NCI-H2029 (cell line): ENCODE measurements around the gene PRORP.
"Not testable (repeated sequence)": the region's sequence is repeated elsewhere in the genome, so short reads cannot be mapped to it uniquely, and the experiment has no call there.

Experiments
- DNase-seq: peaks from one replicate; lab custom pipeline; 2025; lab: John Stamatoyannopoulos, UW

Gene PRORP

DNA sequence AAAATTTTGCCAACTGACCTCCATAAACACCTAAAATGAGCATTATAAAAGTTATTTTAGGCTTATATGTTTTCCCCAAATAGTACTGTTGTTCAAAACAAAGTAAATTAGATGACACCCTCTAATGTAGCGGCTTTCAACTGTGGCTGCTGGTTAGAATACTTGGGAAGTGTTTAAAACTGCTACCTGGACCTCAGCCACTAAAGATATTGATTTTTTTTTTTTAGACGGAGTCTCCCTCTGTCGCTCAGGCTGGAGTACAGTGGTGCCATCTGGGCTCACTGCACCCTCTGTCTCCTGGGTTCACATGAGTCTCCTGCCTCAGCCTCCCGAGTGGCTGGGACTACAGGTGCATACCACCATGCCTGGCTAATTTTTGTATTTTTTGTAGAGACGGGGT lies 16.2 kb downstream of the PRORP start:
- peak; percentile 35 for DNase-seq

DNA sequence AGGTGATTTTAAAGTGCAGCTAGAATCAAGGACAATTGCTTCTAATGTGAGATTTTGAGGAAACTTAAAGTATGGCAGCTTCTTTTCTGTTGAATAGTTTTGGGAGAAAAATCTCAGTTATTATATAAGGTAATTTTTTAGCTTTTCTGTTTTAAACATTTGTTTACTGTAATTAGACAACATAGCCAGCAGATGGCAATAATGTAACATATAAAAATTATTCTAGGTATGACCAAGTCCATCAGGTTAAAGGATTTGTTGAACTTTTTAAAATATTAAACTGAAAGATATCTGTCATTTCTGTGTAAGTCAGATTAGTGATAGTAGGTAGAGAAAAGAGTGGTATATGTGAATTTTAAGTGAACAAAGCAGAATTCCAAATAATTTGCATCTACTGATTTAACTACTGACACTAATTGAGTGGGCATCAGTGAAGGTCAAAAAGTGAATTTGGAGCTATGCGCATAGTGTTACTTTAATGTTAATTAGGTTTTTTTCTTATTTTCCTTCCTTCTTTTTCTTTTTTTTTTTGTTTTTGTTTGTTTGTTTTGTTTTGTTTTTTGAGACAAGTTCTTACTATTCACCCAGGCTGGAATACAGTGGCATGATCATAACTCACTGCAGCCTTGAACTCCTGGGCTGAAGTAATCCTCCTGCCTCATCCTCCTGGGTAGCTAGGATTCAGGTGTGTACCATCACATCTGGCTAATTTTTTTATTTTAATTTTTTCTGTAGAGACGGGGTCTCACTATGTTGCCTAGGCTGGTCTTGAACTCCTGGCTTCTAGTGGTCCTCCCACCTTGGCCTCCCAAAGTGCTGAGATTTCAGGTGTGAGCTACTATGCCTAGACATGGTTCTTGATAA lies 18.6 kb downstream of the PRORP start:
- peak; percentile 92 for DNase-seq

DNA sequence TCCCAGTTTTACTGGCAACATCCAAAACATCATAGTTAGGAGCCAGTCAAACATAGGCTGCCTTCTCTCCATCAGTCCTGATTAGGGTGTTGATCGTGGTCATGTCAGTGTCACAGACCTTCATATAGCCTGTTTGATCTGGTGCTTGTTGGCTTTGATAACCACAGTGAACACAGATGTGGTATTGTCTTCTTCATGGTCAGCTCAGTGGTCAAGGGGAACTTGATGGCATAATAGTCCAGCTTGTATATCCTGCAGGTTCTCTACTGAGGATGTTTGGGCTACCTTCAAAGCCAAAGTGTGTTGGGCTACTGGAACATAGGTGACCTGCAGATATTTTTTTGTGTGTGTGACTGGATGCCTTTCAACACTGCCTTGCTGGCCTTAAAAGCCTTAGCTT lies 21.7 kb downstream of the PRORP start:
- DNase-seq, result no peak

DNA sequence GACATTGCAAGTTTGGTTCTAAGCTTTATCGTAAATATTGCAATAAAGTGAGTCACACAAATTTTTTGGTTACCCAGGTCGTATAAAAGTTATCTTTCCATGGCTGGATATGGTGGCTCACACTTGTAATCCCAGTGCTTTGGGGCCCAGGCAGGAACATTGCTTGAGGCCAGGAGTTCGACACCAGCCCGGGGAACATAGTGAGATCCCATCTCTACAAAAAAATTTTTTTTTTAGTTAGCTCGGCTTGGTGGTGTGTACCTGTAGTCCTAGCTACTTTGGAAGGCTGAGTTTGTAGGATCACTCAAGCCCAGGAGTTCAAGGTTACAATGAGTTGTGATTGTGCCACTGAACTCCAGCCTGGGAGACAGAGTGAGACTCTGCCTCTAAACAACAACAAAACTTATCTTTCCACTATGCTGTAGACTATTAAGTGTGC lies 24.4 kb downstream of the PRORP start:
- DNase-seq, result no peak

DNA sequence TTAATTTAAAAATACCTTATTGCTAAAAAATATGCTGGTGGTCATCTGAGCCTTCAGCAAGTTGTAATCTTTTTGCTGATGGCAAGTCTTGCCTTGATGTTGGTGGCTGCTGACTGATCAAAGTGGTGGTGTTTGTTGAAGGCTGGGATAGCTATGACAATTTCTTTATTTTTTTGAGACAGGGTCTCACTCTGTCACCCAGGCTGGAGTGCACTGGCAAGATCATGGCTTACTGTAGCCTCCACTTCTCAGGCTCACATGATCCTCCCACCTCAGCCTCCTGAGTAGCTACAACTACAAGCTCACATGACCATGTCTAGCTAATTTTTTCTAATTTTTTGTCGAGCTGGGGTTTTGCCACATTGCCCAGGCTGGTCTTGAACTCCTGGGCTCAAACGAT lies 24.8 kb downstream of the PRORP start:
- DNase-seq, result no peak

DNA sequence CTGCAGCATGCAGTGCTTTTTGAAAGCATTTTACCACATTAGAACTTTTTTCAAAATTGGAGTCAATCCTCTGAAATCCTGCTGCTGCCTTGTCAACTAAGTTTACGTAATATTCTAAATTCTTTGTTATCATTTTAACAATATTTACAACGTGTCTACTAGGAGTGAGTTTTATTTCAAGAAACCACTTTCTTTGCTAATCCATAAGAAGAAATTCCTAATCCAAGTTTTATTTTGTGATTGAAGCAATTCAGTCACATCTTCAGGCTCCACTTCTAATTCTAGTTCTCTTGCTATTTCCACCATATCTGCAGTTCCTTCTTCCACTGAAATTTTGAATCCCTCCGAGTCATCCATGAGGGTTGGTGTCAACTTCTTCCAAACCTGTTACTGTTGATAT lies 25.4 kb downstream of the PRORP start:
- no peak for DNase-seq

DNA sequence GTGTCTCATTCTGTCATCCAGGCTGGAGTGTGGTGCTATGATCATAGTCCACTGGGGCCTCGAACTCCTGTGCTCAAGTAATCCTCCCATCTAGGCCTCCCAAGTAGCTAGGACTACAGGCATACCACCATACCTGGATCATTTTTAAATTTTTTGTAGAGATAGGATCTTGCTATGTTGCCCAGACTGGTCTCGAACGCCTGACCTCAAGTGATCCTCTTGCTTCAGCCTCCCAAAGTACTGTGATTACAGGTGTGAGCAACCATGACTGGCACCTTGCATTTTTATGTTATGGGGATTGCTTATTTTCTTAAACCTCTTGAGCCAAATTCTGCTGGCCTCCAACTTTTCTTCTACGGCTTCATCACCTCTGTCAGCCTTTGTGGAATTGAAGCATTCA lies 26.9 kb downstream of the PRORP start:
- DNase-seq, result no peak

DNA sequence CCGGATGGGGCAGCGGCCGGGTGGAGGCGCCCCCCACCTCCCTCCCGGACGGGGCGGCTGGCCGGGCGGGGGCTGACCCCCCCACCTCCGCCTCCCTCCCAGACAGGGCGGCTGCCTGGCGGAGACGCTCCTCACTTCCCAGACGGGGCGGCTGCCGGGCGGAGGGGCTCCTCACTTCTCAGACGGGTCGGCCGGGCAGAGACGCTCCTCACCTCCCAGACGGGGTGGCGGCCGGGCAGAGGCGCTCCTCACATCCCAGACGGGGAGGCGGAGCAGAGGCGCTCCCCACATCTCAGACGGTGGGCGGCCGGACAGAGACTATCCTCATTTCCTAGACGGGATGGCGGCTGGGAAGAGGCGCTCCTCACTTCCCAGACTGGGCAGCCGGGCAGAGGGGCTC lies 30.2 kb downstream of the PRORP start:
- not testable (repeated sequence) for DNase-seq

DNA sequence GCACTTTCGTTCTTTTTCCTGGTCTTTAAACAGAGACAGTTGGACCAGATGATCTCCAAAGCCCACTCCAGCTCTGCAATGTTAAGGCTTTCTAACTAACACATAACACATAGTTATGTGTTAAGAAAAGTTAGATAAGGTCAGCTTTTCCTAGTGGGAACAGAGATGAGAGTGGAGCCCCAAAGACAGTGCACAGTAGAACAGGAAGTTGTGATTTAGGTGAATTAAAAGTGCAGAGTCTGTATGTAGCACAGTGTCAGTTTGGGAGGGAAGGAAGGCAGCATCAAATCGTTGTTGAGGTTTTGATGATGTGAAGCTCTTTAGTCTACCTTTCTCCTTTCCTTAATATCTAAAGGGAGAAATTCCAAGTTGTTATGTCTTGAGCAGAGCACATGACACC lies 31.7 kb downstream of the PRORP start:
- DNase-seq, result no peak

DNA sequence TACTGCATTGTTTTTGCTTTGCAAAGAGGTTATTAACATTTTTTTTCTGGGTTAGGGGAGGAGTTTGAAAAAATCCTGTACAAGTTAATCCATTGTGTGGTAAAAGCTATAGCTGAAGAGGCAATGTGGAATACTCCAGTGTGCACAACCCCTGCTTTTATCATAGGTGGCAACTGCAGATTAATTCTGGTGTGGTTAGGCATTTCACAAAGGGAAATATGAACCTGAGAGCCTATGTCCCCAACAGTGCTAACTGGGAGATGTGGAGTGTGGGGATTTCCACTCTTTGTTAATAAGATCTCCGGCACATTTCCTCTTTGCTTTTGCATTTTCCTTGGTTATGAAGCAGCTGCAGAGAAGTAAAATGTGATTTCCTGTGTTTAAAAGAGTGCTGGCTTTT lies 33.6 kb downstream of the PRORP start:
- no peak for DNase-seq

DNA sequence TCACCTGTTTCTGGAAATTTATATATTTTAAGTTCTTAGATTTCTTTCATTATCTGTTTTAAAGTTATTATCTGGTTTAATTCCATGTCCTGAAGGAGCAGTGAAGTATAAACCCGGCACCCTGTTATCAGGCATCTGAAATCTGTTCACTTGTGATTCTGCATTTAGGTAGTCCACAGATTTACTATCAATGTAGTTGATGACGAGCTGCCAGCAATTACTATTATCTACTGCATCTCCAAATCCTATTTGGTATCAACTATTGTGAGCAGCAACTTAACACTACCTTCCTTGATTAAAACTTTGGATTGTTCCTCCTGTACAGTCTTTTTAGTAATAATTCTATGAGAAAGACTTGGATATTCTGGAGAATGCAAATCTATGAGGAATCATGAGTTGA lies 36.1 kb downstream of the PRORP start:
- DNase-seq, result no peak

DNA sequence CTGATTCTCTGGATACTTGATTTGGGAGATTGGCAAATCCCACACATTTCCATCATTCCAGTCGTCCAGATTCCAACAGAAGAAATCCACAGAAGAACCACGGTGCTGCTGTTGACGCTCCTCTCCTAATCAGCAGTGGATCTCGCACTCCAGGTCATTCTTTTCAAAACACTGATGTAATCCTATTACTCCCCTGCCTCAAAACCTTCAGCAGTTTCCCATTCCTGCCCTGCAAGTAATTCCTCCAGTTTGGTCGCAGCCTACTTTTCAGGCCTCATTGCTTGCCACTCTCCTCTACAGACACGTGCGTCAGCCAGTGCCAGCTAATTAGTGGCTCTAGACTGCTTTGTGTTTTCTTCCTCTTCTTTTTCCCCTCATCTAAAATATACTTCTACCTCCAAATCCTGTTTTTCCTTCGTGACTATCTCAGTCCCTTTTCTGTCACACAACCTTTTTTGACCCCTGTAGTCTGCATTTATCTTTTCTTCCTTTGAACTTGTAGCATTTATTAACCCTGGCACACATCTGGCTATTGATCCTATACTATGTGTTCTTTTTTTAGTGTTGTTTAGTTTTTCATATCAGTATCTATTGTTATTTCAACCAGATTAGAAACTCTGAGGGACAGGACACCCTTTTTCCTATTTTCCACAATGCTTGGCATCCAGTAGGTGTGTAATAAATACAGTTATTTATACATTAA lies 36.8 kb downstream of the PRORP start:
- DNase-seq, result no peak

DNA sequence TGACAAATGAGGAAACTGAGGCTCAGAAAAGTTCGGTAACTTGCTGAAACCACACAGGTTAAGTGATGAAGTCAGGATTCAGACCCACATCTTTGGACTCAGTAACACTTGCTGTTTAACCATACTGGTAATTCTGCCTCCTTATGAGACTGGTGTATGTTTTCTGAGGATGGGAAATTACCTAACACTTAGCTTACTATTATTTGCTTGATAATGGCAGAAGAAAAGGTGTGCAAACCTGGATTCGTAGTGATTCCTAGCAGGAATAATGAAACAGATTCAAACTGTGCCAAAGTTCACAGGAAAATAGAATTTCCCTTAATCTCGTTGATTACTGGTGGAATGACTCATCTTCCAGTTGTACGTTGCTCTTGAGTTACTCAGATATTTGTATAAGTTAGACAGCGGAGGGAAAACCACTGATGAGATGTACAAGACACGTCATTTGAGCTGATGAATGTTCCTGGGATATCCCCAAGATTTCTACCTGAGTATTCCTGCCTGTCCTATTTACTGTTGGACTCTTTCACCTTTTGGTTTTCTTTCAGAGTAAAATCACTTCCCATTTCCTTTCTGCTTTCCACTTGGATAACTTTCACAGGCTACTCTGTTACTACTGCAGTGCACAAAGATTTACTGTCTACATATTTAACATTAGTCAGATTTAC lies 37.5 kb downstream of the PRORP start:
- DNase-seq, result no peak

DNA sequence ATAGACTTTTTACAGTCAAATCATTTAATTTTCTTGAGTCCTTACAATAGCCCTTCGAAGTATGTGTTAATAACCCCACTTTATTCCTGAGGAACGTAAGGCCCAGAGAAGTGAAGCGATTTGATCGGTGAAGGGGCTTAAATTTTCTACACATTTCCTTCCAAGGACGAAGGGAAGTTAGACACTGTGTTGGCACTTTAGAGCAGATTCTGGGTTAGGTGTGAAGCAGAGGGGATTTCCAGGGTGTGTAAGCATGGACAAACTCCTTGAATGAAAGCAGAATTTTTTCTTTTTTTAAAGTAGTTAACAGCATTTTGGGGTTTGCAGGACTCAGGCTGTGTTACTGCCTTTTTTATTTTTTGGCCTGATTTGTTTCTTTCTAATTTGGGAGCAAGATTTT lies 38.9 kb downstream of the PRORP start:
- no peak for DNase-seq

DNA sequence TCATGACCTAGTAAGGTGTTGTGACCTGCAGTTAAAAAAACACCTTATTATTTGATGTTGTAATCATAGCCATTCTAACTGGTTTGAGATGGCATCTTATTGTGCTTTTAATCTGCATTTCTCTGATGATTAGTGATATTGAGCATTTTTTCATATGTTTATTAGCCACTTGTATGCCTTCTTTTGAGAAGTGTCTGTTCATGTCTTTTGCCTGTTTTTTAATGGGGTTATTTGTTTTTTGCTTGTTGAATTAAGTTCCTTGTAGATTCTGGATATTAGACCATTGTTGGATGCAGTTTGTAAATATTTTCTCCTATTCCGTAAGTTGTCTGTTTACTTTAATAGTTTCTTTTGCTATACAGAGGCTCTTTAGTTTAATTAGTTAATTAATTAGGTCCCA lies 41.0 kb downstream of the PRORP start:
- DNase-seq, result no peak

DNA sequence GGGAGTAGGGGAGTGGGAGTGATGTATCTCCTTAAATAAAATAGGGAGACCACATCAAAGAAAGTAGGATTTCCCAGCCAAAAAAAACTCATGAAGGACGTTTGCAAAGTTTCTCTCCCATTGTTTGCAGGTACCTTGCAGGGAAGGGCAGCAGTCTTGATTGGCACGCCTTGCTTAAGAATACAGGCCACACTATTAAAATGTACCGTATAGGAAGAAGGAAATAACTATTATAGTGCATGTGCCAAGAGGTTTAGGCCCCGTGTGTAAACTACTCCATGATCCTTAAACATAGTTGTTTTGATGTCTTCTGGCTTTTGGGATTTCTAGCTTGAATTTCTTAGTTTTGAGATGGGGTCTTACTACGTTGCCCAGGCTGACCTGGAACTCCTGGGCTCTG lies 42.5 kb downstream of the PRORP start:
- no peak for DNase-seq

DNA sequence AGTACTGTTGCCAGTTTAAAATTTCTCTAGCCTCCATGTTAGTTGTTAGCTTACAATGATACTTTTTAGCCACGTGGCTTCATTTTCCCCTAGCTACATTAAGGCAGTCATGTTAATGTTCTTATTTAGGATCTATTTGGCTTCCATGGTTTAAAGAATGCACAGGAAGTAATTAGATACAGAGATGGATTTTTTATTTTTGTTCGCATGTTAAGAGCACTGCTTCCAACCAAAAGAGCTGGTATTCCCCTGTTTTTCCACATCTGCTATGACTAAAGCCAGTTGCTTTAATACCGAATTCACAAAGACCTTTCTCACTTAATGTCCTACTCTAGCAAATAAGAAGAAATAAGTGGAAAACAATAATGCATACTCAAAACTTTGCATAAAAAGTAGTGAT lies 45.1 kb downstream of the PRORP start:
- no peak for DNase-seq
